GM19455 (cell line): ENCODE results near the gene CYP39A1.

Experiments used
- ATAC-seq: cut with Tn5 transposase; IDR thresholded peaks from one replicate; pipeline ENCODE4 v1.9.1; 2021; ENCODE audit not compliant: unreplicated experiment

CYP39A1 gene

GRCh38 chr6:46521464-46521971 is 131.1 kb downstream of the CYP39A1 start:
- ATAC-seq: no peak

GRCh38 chr6:46517202-46517601 is 135.4 kb downstream of the CYP39A1 start:
- ATAC-seq: no peak

GRCh38 chr6:46513533-46513932 is 139.1 kb downstream of the CYP39A1 start:
- no peak for ATAC-seq

- no peak for ATAC-seq
Measured at GRCh38 chr6:46511320-46511719, 141.3 kb downstream of the CYP39A1 start.

- ATAC-seq: no peak
Measured at GRCh38 chr6:46510651-46511050, 142.0 kb downstream of the CYP39A1 start.

- ATAC-seq: no peak
Measured at GRCh38 chr6:46509981-46510510, 142.6 kb downstream of the CYP39A1 start.

GRCh38 chr6:46509063-46509462 is 143.6 kb downstream of the CYP39A1 start:
- ATAC-seq: no peak

- ATAC-seq: no peak
Measured at GRCh38 chr6:46507426-46507825, 145.2 kb downstream of the CYP39A1 start.

- no peak for ATAC-seq
Measured at GRCh38 chr6:46505693-46506512, 146.7 kb downstream of the CYP39A1 start.

- ATAC-seq: no peak
Measured at GRCh38 chr6:46504242-46504641, 148.4 kb downstream of the CYP39A1 start.

GRCh38 chr6:46502486-46503119 is 150.0 kb downstream of the CYP39A1 start:
- ATAC-seq: no peak

- no peak for ATAC-seq
Measured at GRCh38 chr6:46501136-46502089, 151.2 kb downstream of the CYP39A1 start.

- ATAC-seq: no peak
Measured at GRCh38 chr6:46500382-46500781, 152.2 kb downstream of the CYP39A1 start.
